Measurements from ENCODE around the gene CDK5.
A peak's percentile ranks its signal among the peaks of the same experiment; 100 is the strongest.

DNA sequence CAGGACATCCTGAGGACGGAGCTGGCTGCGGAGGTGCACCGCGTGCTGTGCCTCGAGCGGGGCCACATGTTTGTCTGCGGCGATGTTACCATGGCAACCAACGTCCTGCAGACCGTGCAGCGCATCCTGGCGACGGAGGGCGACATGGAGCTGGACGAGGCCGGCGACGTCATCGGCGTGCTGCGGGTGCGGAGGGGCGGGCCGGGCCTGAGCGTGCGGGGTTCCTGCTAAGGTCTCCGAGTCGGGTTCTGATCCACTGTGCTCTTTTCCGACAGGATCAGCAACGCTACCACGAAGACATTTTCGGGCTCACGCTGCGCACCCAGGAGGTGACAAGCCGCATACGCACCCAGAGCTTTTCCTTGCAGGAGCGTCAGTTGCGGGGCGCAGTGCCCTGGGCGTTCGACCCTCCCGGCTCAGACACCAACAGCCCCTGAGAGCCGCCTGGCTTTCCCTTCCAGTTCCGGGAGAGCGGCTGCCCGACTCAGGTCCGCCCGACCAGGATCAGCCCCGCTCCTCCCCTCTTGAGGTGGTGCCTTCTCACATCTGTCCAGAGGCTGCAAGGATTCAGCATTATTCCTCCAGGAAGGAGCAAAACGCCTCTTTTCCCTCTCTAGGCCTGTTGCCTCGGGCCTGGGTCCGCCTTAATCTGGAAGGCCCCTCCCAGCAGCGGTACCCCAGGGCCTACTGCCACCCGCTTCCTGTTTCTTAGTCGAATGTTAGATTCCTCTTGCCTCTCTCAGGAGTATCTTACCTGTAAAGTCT is 43.8 kb downstream of the CDK5 start:
- TF ChIP-seq EZH2 (IDR thresholded peaks at IDR 0.05; ENCODE audit: low read length), result peak; percentile 49
- TF ChIP-seq, protein P1, sequence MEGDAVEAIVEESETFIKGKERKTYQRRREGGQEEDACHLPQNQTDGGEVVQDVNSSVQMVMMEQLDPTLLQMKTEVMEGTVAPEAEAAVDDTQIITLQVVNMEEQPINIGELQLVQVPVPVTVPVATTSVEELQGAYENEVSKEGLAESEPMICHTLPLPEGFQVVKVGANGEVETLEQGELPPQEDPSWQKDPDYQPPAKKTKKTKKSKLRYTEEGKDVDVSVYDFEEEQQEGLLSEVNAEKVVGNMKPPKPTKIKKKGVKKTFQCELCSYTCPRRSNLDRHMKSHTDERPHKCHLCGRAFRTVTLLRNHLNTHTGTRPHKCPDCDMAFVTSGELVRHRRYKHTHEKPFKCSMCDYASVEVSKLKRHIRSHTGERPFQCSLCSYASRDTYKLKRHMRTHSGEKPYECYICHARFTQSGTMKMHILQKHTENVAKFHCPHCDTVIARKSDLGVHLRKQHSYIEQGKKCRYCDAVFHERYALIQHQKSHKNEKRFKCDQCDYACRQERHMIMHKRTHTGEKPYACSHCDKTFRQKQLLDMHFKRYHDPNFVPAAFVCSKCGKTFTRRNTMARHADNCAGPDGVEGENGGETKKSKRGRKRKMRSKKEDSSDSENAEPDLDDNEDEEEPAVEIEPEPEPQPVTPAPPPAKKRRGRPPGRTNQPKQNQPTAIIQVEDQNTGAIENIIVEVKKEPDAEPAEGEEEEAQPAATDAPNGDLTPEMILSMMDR (optimal IDR thresholded peaks at IDR 0.05 in 1 of 3, IDR thresholded peaks at IDR 0.05 in 1 of 3, conservative IDR thresholded peaks at IDR 0.05 in 1 of 3; ENCODE audit: extremely low read depth in 1 of 3, insufficient read depth in 2 of 3, low read length in 3 of 3), result peak in 2 of 3 experiments; percentile 15 to 31

Data from keratinocyte (primary cell).